ENCODE data around the gene TOR1B.

DNA sequence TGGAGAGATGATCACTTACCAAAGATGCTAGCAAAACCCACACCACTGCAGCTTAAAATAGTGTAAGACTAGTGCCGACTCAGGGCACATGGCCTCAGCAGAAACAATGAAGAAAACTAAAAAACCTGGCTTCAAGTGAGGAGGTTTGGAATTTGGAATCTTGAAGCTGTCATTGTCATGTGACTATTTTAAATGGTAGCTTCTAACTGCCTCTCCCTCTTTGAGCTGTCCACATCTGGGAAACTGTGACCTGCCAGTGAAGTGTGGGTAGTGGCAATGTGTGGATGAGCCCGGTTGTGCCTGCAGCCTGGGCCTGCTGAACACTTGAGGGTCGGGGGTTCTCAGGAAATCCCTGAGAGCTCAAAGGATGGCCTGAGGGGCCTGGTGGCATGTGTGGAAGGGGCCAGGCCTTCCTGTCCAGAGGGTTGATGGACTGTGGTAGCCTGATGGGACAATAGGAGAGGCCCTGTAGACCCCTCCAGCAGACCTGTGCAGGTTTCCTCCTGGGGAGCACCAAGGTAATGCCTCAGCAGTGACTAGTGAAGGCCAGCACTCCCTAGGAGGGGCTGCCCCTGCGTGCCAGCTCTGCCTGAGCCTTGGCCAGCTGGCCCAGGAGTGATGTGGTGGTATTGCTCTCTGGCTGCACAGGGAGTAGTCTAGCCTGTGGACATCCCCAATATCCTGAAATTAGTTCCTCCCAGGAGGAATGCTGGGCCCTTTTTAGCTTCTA, 45.9 kb downstream of the TOR1B start:
- TF ChIP-seq, protein P1, sequence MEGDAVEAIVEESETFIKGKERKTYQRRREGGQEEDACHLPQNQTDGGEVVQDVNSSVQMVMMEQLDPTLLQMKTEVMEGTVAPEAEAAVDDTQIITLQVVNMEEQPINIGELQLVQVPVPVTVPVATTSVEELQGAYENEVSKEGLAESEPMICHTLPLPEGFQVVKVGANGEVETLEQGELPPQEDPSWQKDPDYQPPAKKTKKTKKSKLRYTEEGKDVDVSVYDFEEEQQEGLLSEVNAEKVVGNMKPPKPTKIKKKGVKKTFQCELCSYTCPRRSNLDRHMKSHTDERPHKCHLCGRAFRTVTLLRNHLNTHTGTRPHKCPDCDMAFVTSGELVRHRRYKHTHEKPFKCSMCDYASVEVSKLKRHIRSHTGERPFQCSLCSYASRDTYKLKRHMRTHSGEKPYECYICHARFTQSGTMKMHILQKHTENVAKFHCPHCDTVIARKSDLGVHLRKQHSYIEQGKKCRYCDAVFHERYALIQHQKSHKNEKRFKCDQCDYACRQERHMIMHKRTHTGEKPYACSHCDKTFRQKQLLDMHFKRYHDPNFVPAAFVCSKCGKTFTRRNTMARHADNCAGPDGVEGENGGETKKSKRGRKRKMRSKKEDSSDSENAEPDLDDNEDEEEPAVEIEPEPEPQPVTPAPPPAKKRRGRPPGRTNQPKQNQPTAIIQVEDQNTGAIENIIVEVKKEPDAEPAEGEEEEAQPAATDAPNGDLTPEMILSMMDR (IDR thresholded peaks at IDR 0.05), result no peak
- TF ChIP-seq EZH2 (IDR thresholded peaks at IDR 0.05; ENCODE audit: borderline replicate concordance, insufficient read depth, low read depth, low read length, poor library complexity, severe bottlenecking), result no peak
